Tibial nerve (tissue), 4 donors: Measurements from ENCODE around the gene OCA2. TPM values are rescaled to one million over a fixed set of nuclear protein-coding genes. Genes with fewer than 3 reads are reported as not detected.

Experiments used
- DNase-seq, 2 donors: peaks; one replicate each; pipeline ENCODE4 v3.0.0-alpha.2; 2019; ENCODE audit warnings: low spot score in 2 of 2
- H3K27ac ChIP-seq, 4 donors: fragments of 200-600 bp; sonication (generic) in 3 of 4; one replicate each; pipeline ENCODE4 v1.5.1; 2017 to 2019; ENCODE audit warnings: mild to moderate bottlenecking in 1 of 4
- H3K27me3 ChIP-seq, 2 donors: fragments of 200-600 bp; sonication (generic) in 1 of 2; one replicate each; pipeline versions ENCODE4 v1.5.1 to v1.6.0; 2017 to 2019
- H3K36me3 ChIP-seq, 3 donors: fragments of 200-600 bp; sonication (generic); one replicate each; pipeline ENCODE4 v1.5.1; 2018 to 2019
- H3K4me1 ChIP-seq, 4 donors: fragments of 200-600 bp; sonication (generic) in 3 of 4; one replicate each; pipeline ENCODE4 v1.5.1; 2017 to 2019
- H3K4me3 ChIP-seq, 4 donors: fragments of 200-600 bp; sonication (generic) in 3 of 4; one replicate each; pipeline ENCODE4 v1.5.1; 2017 to 2019; ENCODE audit warnings: mild to moderate bottlenecking in 1 of 4, moderate library complexity in 1 of 4
- H3K9me3 ChIP-seq, 4 donors: fragments of 200-600 bp; sonication (generic) in 3 of 4; one replicate each; pipeline ENCODE4 v1.5.1; 2017 to 2019
- CTCF ChIP-seq, 5 experiments: fragments of 200-600 bp in 3 of 5; fragments of 450-650 bp in 2 of 5; sonication (generic) in 3 of 5; IDR thresholded peaks; one replicate each; pipeline ENCODE4 v1.5.1; 2016 to 2019; ENCODE audit warnings: antibody characterized with exemption in 5 of 5, mild to moderate bottlenecking in 3 of 5, moderate library complexity in 2 of 5
- EP300 ChIP-seq, 2 donors: sonication (generic); formaldehyde crosslinking; IDR thresholded peaks; one replicate each; pipeline ENCODE4 v1.6.1; 2017; ENCODE audit warnings: antibody characterized with exemption in 2 of 2, mild to moderate bottlenecking in 1 of 2
- POLR2A ChIP-seq, 2 donors: fragments of 450-650 bp; IDR thresholded peaks; one replicate each; pipeline ENCODE4 v1.6.1; 2017; ENCODE audit warnings: antibody characterized with exemption in 2 of 2, mild to moderate bottlenecking in 2 of 2, moderate library complexity in 2 of 2
- WGBS, 2 donors: methylation state at CpG; one replicate each; pipeline ENCODE4 v1.1.5; 2018; 5-methylcytosine and 5-hydroxymethylcytosine counted together
- total RNA-seq, 4 donors: library from RNA; depleted of rRNA; stranded (reverse); fragments of >200 nt; gene quantifications; one replicate each; pipeline ENCODE4 v1.1.0, GENCODE V29; 2016

OCA2 gene
- total RNA-seq, 4 donors from 2014 or later = 2.7 to 19.7 (median 6.5) TPM; not detected in 1

- H3K27ac ChIP-seq = no peak overlapping the region
- H3K4me3 ChIP-seq = no peak overlapping the region
- H3K4me1 ChIP-seq = no peaks in the 10 kb centered on the region
- no peaks in the 10 kb centered on the region for H3K36me3 ChIP-seq
- DNase-seq = no peak
- H3K9me3 ChIP-seq = peaks cover 0 to 43% (median 9%) of the 10 kb centered on the region in 4 donors
- 96% methylated on average over 3 of the region's 3 CpGs for WGBS, 2 donors
- TF ChIP-seq EP300 (IDR thresholded peaks at IDR 0.05) = no peak
- TF ChIP-seq POLR2A (IDR thresholded peaks at IDR 0.05) = no peak
- no peak for TF ChIP-seq CTCF (IDR thresholded peaks at IDR 0.05)
- no peaks in the 10 kb centered on the region for H3K27me3 ChIP-seq
Observed at GRCh38 chr15:27734785-27735495, 364.2 kb downstream of the OCA2 start.

GRCh38 chr15:27731776-27732175, 367.3 kb downstream of the OCA2 start:
- no peak for TF ChIP-seq POLR2A (IDR thresholded peaks at IDR 0.05)
- no peak for TF ChIP-seq CTCF (IDR thresholded peaks at IDR 0.05)
- TF ChIP-seq EP300 (IDR thresholded peaks at IDR 0.05) = no peak
- Histone ChIP-seq H3K27me3 (no peaks in the 10 kb centered on the region), H3K27ac (no peak overlapping the region), H3K4me1 (no peaks in the 10 kb centered on the region), H3K9me3 (peaks cover 0 to 40% (median 9%) of the 10 kb centered on the region in 4 donors), H3K4me3 (no peak overlapping the region), H3K36me3 (no peaks in the 10 kb centered on the region)
- 63 to 75% methylated on average over 1 of the region's 1 CpG for WGBS, 2 donors
- DNase-seq = no peak

GRCh38 chr15:27730868-27731267, 368.2 kb downstream of the OCA2 start:
- TF ChIP-seq POLR2A (IDR thresholded peaks at IDR 0.05) = no peak
- no peak for TF ChIP-seq EP300 (IDR thresholded peaks at IDR 0.05)
- no peak for TF ChIP-seq CTCF (IDR thresholded peaks at IDR 0.05)

GRCh38 chr15:27725731-27726130, 373.4 kb downstream of the OCA2 start:
- TF ChIP-seq CTCF (IDR thresholded peaks at IDR 0.05) (no peak), POLR2A (IDR thresholded peaks at IDR 0.05) (no peak), EP300 (IDR thresholded peaks at IDR 0.05) (no peak)
- H3K27me3 ChIP-seq = no peaks in the 10 kb centered on the region
- no peak overlapping the region for H3K4me3 ChIP-seq
- H3K9me3 ChIP-seq = no peaks in the 10 kb centered on the region
- H3K27ac ChIP-seq = no peak overlapping the region
- no peak for DNase-seq
- no peaks in the 10 kb centered on the region for H3K4me1 ChIP-seq
- WGBS, 2 donors = 84 to 85% methylated on average over 3 of the region's 3 CpGs
- no peaks in the 10 kb centered on the region for H3K36me3 ChIP-seq

More at GRCh38 chr15:27730868-27731267, 368.2 kb downstream of the OCA2 start:
- Histone ChIP-seq H3K27ac (no peak overlapping the region), H3K4me3 (no peak overlapping the region), H3K4me1 (no peaks in the 10 kb centered on the region), H3K36me3 (no peaks in the 10 kb centered on the region), H3K9me3 (peaks cover 0 to 33% (median 6%) of the 10 kb centered on the region in 4 donors), H3K27me3 (no peaks in the 10 kb centered on the region)
- DNase-seq = no peak

- Histone ChIP-seq H3K27ac (no peak overlapping the region), H3K4me3 (no peak overlapping the region), H3K4me1 (no peaks in the 10 kb centered on the region), H3K9me3 (peaks cover 0 to 1% (median 0%) of the 10 kb centered on the region in 4 donors), H3K36me3 (no peaks in the 10 kb centered on the region), H3K27me3 (no peaks in the 10 kb centered on the region)
- 49 to 57% methylated on average over 5 of the region's 5 CpGs for WGBS, 2 donors
- DNase-seq = no peak
- TF ChIP-seq EP300 (IDR thresholded peaks at IDR 0.05) (no peak), POLR2A (IDR thresholded peaks at IDR 0.05) (no peak), CTCF (IDR thresholded peaks at IDR 0.05) (no peak)
Observed at GRCh38 chr15:27723821-27724220, 375.3 kb downstream of the OCA2 start.
